Skeletal muscle cell (primary cell): ENCODE data around the gene ANXA11.

Source experiments
- DNase-seq: peaks from one replicate; pipeline ENCODE4 v3.0.0-alpha.2; 2010; ENCODE audit warnings: low read depth
- H3K4me3 ChIP-seq: 2 replicates; pipeline ENCODE4 v1.5.1; 2011; ENCODE audit warnings: low read depth, mild to moderate bottlenecking, control low read depth, low read length, moderate library complexity

ANXA11 gene

DNA sequence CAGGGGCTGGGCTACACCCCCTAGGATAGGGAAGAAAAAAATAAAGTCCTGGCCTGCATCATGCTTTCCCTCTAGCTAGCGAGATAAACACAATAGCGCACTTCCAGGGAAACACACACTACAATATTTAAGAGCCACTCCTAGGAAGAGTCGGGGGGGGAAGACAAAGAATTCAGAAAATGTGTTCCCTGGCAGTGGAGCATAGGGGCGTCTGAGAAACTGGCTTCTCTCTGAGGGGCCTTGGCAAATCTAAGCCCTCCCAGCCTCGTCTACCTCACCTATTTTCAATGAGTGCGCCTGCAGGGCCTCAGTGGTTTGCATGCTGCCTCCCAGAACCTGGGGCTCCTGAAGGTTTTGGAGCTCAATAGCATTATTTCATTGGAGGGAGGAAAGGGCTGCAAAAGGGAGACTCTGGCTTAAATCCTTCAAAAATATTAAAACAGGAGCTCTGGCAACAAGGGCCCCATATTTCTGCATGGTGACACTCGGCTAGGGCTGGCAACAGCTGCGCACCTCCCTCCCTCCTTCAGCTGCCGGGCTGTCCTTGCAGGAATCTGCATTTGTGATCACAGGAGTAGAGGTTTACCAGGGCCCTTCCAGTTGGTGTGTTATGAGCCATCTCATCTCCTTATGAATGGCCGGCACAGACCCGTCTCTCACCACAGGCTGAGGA, 10.8 kb downstream of the ANXA11 start:
- no peak overlapping the region for H3K4me3 ChIP-seq
- DNase-seq = no peak

DNA sequence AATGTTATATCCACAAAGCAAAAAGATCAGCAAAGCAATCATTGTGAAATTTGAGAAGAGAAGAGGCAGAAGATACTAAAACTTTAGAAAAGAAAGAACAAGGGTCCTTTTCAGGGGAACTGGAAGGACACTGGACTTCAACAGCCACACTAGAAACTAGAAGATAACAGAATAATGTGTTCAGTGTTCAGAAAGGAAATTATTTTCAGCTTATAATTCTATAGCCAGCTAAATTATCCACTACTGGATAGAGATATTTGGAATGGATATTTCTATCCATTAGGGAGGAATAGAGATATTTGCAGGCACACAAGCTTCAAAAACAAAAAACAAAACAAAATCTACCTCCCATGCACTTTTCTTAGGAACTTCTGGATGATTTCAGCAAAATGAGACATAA, 12.8 kb downstream of the ANXA11 start:
- DNase-seq = no peak
- no peak overlapping the region for H3K4me3 ChIP-seq

DNA sequence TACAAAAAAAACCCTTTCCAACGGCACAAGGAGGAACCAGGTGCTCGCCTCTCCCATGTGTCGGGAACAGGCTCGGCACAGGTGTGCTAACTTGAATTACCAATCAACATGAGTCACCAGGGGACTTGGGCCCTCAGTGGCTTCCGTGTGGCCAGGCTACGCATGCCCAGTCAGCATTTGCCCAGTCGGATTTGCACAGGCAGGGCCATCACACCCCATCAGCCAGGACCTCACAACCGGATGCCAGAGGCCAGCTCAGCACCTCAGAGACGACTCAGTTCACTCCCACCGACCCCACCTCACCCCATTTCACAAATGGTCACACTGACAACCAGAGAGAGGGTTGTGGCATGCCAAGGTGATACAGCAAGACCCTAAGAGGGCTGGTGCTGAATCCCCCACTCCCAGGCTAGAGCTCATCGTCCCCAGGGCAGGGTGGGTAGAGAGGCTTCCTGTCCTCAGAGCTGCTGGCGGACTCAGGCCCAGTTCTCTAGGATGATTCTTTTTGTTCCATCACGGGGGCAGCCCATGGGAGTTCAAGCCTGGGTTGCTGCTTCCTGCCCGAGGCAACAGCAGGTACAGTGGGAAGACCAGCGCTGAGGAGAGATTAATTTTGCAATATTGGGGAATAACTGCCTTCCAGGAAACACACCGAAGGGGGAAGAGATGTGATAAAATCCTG, 13.6 kb downstream of the ANXA11 start:
- no peak overlapping the region for H3K4me3 ChIP-seq
- DNase-seq = no peak

DNA sequence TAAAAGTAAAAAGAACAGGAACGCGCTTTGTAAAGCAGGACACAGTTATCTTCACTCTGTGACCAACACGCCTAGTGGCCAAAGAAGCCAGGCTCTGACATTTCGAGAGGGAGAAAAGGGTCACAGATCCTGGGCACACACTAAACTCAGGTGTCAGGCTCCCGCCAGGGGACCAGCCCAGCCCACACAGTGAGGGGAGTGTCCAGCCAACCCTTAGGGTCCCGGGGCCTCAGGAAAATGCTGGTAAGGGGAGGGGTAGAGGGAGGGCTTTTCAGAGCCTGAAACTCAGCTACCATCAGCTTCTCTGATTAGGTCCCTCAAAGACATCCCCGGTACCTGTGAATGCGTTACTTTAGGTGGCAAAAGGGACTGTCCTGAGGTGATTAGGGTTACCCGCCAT, 16.6 kb downstream of the ANXA11 start:
- DNase-seq = no peak

DNA sequence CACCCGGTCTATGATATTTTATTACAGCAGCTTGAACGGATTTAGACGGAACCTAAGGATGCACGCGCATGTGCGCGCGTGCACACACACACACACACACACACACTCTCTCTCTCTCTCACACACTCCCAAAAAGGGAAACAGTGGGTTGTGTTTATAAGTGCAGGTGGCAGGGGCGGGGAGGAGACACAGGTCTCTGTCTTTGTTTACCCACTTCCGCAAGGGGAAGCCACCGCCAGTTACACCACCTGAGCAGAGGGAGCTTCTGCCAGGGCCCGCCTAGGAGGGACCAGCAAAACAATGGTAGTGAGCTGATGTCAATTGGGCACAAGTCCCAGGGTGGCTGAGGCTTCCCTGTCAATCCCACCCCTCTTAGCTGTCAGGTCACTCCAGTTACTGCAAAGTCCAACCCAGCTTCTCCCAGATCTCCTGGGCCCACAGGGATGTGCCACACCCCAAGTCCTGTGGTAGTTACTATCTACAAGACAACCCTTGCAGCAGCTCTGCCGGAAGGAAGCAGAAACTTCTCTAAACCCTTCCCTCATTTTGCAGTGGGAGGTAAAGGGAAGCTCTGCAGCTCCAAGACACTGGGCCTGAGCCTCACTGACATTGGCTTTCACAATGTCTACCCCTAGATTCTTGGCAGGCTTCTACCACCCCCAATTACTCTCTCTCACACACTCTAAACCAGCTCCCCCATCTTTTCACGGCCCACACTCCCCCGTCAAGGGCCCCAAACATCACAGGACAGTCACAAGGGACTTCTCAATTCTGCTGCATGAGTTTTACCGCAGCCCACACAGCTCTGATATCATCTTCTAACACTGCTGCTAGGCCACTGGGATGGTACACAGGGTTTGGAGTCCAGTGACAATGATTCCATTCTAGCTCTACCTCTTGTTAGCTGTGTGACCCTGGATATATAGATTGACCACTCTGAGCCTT, 17.6 kb downstream of the ANXA11 start:
- no peak overlapping the region for H3K4me3 ChIP-seq
- no peak for DNase-seq

More for the DNA sequence above, 16.6 kb downstream of the ANXA11 start:
- no peak overlapping the region for H3K4me3 ChIP-seq

DNA sequence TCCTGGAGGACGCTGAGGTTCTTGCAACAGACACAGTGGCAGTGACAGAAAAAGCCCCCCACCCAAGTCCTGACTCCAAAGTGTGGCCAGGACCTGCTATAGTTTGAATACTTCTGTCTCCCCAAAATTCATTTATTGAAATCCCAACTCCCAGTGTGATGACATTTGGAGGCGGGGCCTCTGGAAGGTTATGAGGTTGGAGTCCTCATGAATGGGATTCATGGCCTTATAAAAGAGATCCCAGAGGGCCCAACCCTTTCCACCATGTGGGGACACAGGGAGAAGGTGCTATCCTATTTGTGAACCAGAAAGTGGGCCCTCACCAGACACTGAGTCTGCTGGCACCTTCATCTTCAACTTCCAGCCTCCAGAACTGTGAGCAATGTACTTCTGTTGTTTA, 18.3 kb downstream of the ANXA11 start:
- H3K4me3 ChIP-seq = no peak overlapping the region
- no peak for DNase-seq

DNA sequence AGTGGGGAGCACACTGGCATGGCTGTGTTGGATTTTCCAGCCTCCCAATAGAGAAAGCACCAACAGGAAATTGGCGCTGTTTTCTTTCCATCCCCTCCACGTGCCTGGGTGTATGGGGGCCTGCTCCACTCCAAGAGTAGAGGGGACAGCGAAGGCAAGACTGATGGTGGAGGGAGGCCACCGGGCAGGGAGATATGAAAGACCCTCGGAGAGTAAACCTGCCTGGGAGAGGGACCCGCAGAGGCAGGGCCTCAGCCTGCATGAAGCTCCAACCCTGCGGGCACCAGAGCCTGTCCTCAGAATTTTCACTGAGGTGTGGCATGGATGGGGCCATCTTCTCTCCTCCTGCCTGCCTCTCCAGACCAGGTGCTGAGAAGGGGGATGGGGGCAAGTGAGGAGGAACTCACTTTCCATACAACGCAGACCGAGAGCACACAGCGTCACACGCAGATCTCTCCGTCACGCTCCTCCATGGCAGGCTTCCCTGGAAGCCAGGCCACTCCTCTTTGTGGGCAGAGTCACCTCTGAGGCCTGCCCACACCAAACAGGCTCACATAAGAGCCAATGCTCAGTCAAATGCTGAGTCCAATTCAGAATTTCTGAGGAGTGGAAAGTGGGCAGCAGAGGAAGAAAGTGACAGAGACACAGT, 18.8 kb downstream of the ANXA11 start:
- no peak for DNase-seq
- H3K4me3 ChIP-seq = no peak overlapping the region

DNA sequence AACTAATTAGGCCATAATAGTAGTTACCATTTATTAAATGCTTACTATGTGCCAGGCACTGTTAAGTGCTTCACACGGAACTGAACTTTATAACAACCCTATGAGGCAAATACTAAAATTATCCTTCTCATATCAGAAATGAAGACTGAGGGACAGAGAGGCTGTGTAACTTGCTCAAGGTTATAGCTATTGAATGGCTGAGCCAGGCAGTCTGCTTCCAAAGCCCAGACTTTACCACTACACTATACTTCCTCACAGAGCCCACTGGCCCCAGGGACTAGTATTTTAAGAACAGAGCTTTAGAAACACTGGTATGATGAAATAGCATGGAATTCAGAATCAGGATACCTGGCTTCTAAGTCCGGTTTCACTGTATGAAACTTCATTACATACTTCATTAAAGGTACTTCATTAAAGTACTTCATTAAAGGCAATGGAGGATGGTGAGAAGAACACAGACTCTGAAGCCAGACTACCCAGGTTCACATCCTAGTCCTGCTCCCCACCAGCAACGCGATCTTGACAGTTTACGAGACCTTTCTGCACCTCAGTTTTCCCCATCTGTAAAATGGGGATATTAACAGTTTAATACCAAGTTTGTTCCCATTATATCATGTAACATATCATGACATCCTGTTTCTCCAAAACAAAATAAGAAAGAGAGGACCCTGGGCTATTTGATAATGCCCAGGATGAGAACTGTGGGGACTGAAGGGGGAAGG, 19.6 kb downstream of the ANXA11 start:
- no peak overlapping the region for H3K4me3 ChIP-seq
- no peak for DNase-seq

DNA sequence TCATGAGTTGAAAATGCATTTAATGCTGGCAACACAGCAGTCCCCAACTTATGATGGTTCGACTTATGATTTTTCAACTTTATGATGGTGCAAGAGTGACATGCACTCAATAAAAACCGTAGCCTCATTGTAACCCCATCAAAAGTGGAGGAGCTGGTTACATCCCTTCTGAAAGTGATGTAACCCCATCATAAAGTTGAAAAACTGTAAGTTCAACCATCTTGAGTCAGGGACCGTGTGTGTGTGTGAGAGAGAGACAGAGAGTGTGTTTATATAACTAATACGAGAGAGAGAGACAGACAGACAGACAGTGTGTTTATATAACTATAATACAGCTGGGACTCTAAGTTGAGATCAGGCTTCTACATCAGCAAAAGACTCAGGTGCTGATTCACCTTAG, 21.0 kb downstream of the ANXA11 start:
- H3K4me3 ChIP-seq = no peak overlapping the region
- DNase-seq = no peak

DNA sequence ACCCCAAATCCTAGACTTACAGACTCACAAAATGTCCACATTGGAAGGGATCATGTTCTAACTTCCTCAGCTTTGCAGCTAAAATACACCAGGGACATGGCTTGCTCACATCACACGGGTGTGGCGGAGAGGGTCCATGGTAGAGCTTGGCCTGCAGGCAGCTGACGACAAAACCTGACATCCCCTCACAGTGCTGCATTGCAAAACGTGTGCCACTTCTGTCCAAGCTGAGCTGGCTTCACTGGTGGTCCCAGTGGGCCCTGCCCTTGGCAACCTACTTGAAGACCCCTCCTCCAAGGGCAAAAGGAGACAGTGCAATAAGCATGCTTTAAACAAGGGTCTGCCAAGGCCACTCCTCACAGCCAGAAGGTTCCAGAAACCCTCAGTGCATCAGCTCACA, 21.9 kb downstream of the ANXA11 start:
- H3K4me3 ChIP-seq = no peak overlapping the region
- no peak for DNase-seq

DNA sequence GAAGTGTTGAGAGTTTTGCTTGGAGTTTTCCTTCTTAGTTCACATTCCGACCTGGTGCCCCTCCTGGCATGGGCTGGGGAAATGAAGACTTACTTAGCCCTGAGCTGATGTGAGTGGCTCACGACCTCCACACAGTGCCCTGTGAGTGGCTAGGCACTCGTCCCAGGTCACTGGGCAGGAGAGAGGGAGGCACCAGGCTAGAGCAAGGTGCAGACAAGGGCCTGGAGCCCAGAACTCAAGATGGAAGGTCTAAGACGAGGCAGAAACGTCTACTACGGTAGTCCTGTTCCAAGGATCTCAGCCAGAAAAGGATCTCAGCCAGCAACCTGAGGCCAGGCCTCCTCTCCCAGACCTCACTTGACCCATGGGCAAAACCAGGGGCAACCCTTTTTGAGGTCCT, 22.4 kb downstream of the ANXA11 start:
- no peak for DNase-seq
- H3K4me3 ChIP-seq = no peak overlapping the region

DNA sequence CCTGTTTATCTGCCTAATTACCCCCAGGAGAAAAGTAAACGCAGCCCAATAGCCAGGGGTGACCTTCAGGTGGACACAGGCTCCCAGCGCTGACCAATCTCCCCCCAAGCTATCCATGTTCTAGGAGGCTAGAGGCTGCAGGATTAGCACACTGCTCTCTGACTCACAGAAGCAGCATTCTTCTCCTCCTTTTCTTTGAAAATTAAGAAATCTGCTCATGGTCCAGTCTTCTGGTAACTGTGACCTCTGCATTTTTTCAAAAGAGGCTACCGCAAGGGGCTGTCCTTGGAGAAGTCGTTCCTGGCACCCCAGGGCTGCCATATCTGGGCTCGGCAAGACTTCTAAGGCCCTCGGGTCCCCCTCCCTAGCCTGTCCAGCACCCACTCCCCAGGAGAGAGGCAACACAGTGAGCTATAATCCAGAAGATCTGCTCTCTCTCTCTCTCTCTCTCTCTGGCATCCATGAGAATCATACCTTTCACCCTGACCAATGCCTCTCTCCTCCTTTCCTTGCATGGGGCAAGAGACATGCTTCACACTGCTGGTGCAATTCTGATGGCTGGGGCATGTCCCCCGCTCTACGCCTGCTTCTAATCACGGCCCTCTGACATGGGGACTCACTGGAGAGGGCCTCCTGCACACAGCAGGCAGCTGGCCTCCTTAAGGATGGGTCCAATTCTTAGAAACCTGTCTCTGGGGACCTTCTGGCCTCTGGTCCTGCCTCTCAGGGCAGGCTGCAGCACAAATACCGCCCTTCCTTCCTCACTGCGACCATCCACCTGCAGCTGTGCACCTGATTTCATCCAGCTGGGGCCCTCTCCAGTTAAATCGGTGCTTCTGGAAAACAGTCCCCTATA, 27.3 kb downstream of the ANXA11 start:
- DNase-seq = no peak
- no peak overlapping the region for H3K4me3 ChIP-seq

DNA sequence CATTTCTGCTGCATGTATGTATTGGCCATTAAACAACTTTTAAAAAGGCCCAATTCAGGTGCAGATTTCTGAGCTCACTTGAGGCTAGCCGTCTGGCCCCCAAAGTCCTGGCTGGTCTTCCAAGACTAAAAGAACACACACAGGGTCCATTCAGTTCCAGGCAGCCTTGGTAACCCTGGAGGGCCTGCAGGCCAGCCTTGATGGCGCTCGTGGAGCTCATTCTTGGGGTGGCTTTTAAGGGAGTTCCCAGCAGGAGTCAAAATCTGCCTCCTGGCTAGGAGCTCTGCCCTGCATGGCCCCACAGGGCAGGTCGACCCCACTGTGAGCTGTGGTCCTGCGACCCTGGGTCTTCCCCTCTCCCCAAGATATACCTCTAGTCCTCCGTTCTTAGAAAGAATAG, 28.8 kb downstream of the ANXA11 start:
- no peak overlapping the region for H3K4me3 ChIP-seq
- no peak for DNase-seq

DNA sequence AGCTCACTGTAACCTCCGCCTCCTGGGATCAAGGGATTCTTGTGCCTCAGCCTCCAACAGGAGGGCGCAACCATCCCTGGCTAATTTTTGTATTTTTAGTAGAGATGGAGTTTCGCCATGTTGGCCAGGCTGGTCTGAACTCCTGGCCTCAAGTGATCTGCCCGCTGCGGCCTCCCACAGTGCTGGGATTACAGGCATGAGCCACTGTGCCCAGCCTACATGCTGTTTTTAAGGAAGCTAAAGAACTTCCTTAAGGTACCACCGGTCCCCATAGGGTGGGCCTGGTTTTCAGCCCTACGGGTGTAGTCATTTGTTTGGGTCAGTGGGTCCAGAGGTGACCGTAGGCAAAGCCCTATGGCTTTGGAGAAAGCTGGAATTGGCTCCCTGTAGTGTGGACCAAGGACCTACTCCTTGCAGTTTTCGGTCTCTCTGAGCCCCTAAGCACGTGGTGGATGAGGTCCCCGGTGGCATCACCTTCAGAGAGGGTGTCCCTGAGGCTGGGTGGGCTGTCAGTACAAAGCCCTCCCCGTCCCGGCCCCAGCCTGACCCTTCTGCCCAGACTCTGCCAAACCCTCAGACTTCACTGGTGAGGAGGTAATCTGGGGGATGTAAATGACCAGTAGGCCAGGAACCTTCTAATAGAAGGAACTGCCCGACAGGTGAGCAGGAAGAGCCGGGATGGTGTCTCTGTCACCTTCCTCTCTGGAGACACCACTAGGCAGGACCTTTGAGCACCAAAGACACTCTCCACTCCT, 30.5 kb downstream of the ANXA11 start:
- no peak for DNase-seq
- H3K4me3 ChIP-seq = no peak overlapping the region

DNA sequence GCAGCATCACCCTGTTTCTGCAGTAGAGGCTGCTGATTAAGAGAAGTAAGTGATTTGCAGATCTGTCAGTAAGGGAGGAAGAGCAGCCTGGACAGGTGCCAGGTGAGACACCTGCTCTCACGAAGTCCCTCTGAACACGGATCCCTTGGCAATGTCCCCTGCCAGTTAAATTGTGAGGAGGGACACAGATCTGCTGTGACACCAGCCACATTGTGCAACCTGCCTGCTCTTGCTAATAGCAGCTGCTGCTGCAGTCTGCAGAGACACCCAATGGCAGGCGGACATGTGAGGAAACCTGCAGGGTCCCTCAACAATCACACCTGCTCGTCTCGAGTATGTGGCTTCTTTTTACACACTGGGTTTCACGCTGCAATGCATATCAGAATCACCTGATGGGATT, 31.9 kb downstream of the ANXA11 start:
- DNase-seq = no peak
- no peak overlapping the region for H3K4me3 ChIP-seq

DNA sequence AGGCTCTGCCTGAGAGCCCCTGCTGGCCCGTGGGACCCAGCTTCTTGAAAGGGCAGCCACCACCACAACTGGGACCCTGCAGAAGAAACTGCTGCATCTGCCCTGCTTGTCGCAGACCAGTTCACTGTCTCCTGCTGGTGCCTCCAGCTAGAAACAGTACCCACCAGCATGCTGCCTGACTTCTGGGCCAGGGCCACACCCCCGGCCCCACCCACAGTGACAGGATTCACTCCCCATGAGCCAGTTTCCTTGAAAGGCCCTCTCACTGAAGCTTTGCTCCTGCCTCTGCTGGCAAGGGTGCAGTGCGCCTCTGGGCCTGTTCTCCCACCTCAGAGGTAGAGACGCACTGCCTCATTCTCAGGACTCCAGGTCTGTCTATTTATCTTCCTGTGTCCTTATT, 32.4 kb downstream of the ANXA11 start:
- no peak for DNase-seq
- H3K4me3 ChIP-seq = no peak overlapping the region

DNA sequence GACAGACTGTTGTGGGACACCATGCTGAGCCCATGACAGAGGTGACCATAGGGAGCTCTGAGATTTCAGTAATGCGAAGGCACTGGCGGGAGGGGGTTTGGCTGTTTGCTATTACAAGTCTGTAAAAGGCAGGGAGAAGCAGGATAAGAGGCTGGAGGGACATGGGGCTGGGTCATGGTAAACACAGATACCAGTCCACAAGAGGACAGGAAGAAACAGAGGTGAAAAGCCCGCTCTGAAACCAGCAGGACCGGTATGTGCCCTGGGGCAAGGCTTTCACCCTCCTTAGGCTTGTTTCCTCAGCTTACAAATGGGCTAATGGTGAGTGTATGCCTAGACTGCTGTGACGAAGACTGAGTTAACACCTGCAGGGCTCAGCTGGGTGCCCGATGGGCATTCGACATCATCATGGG, 34.1 kb downstream of the ANXA11 start:
- H3K4me3 ChIP-seq = no peak overlapping the region
- no peak for DNase-seq

DNA sequence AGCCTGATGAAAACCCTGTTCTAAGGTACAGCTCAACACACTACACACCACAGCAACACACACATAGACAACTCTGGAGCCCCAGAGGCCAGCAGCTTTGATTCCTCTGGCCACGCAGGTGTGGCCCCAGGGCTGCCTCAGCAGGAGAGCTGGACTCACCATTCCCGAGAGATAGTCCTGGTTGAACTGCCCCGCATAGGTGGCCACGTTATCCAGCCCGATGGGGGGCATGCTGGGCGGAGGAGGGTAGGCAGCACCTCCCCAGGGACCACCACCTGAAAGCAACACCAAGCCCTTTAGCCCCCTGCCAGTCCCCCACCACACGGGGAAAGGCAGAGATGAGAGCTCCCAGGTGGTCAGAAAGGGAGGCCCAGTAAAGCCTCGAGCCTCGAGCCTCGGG, 34.7 kb downstream of the ANXA11 start:
- no peak for DNase-seq
- H3K4me3 ChIP-seq = no peak overlapping the region
